Body of pancreas (tissue), 4 donors: ENCODE measurements around the gene XPO6.

Source experiments
- POLR2A ChIP-seq, 3 donors: fragments of 450-650 bp; IDR thresholded peaks; one replicate each; pipeline ENCODE4 v1.6.1; 2016; ENCODE audit warnings: antibody characterized with exemption in 3 of 3, mild to moderate bottlenecking in 2 of 3
- TF ChIP-seq, protein P1 (sequence below), 7 experiments: fragments of 450-650 bp in 4 of 7; fragments of 200-600 bp in 3 of 7; sonication (generic) in 3 of 7; IDR thresholded peaks; one replicate each; pipeline ENCODE4 v1.5.1; 2016 to 2019; ENCODE audit warnings: antibody characterized with exemption in 7 of 7

DNA sequence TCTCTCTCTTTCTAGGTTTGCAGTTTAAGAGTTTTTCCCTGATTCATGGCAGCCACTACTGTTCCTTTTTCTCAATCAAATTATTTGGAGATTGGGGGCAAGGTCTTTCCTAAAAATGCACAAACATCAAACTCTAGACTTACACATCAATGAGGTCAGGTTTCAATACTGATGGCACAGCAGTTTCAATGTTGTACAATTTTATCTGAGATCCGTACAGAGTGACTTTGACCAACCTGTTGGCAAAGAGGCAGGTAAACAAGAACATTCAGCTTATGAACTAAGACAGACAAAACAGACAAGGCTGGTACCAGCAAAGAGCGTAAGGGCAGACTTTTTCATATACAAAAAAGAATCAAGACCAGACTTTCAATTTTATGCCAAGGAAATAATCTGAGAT, 90.2 kb downstream of the XPO6 start:
- TF ChIP-seq, protein P1, sequence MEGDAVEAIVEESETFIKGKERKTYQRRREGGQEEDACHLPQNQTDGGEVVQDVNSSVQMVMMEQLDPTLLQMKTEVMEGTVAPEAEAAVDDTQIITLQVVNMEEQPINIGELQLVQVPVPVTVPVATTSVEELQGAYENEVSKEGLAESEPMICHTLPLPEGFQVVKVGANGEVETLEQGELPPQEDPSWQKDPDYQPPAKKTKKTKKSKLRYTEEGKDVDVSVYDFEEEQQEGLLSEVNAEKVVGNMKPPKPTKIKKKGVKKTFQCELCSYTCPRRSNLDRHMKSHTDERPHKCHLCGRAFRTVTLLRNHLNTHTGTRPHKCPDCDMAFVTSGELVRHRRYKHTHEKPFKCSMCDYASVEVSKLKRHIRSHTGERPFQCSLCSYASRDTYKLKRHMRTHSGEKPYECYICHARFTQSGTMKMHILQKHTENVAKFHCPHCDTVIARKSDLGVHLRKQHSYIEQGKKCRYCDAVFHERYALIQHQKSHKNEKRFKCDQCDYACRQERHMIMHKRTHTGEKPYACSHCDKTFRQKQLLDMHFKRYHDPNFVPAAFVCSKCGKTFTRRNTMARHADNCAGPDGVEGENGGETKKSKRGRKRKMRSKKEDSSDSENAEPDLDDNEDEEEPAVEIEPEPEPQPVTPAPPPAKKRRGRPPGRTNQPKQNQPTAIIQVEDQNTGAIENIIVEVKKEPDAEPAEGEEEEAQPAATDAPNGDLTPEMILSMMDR (IDR thresholded peaks at IDR 0.05), result no peak
- no peak for TF ChIP-seq POLR2A (IDR thresholded peaks at IDR 0.05)
